Measurements from ENCODE around the gene HOXD9. TPM values are rescaled to one million over a fixed set of nuclear protein-coding genes. Genes with fewer than 3 reads are reported as not detected.

The HOXD9 gene
- polyA plus RNA-seq, 3 donors = not detected

DNA sequence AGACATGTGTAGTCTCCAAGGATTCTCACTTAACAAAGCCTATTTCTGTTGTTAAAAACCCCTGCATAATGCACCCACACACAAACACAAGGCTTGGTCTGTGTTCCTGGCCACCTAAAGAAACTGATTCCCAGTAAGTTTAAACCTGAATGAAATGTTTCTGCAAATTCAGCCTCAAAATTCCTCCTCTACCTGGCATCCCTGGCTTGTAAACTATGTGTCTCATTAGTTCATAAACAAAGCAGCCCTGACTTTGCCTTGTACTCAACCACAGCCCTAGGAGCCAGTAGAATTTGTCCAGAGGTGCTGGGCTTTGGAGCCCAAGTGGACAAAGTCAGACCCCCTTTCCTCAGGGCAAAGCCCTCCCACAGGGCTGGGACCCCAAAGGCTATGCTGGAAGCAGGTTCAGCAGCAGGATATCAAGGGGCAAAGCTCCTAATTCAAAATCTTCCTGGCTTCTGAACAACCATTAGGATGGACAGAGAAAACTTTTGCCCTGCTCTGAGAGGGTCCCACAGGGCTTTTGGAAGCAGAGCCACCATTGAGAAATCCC is 32.6 kb upstream of the HOXD9 start:
- Histone ChIP-seq H3K27ac (ENCODE audit: low read depth in 1 of 2, low read length in 2 of 2) (no peak overlapping the region), H3K4me1 (ENCODE audit: control insufficient read depth in 1 of 2, insufficient read depth in 2 of 2, low read length in 2 of 2) (peaks cover 14 to 22% of the 10 kb centered on the region in 2 donors), H3K79me2 (ENCODE audit: insufficient read depth, low read length) (no peaks in the 10 kb centered on the region), H3K4me2 (replicated peaks; ENCODE audit: extremely low read depth, low read length, poor library complexity, severe bottlenecking) (no peak overlapping the region), H3K27me3 (ENCODE audit: control insufficient read depth in 2 of 2, insufficient read depth in 2 of 2, low read length in 2 of 2) (peaks cover 91 to 94% of the 10 kb centered on the region in 2 donors), H3K9me3 (replicated peaks in 1 of 2; ENCODE audit: control insufficient read depth in 1 of 2, insufficient read depth in 1 of 2, low read length in 2 of 2) (peaks cover 0 to 83% of the 10 kb centered on the region in 2 donors), H4K20me1 (ENCODE audit: insufficient read depth, low read length) (no peaks in the 10 kb centered on the region), H2AFZ (ENCODE audit: insufficient read depth, low read depth, low read length, poor library complexity, severe bottlenecking) (no peak overlapping the region), H3K4me3 (replicated peaks in 1 of 3; ENCODE audit: low read depth in 2 of 3, low read length in 3 of 3) (no peak overlapping the region), H3K36me3 (replicated peaks in 1 of 2; ENCODE audit: control insufficient read depth in 1 of 2, insufficient read depth in 2 of 2, low read length in 2 of 2) (no peaks in the 10 kb centered on the region), H3K9ac (ENCODE audit: insufficient read depth, low read length, poor library complexity, severe bottlenecking) (no peak overlapping the region)
- Mint-ChIP-seq H3K27ac (no peak overlapping the region), H3K4me1 (peaks cover 30% of the 10 kb centered on the region), H3K36me3 (peaks cover 0 to 19% of the 10 kb centered on the region in 2 donors), H3K4me3 (peak overlapping the region in 1 of 2 donors; percentile 98), H3K9me3 (peaks cover 0 to 40% (median 28%) of the 10 kb centered on the region in 7 donors), H3K27me3 (ENCODE audit: low read depth in 3 of 3) (peaks cover 93 to 98% (median 95%) of the 10 kb centered on the region in 3 donors)
- TF ChIP-seq CTCF (IDR thresholded peaks at IDR 0.05) = no peak
- intact Hi-C loops (cut with micrococcal nuclease) = loop anchor here (10.0 kb wide), 2 partner anchors 405 to 1755 kb away; partner anchors contain the start of gene SP9 (in 1 of the 2)
- DNase-seq = no peak

DNA sequence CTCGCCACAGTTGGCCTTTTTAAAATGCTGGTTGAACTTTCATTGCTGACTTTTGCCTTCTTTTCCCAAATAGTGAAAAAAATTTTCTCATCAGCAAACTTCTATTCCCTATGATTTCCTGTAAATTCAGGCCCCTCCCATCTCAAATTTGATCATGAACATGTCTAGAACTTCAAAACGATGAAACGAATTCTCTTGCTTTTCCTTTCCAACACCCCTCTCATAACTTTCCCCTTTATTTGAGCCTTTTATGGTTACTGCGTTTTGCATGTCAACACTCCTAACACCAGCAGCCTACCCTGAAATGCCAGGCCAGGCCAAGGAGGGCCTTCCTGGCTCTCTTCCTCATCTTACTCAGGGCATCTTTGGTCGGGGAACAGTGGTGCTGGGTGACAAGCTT is 31.7 kb upstream of the HOXD9 start:
- no peaks in the 10 kb centered on the region for H3K79me2 ChIP-seq (ENCODE audit: insufficient read depth, low read length)
- no peak overlapping the region for H3K27ac ChIP-seq (ENCODE audit: low read depth in 1 of 2, low read length in 2 of 2)
- H3K9me3 Mint-ChIP-seq = peaks cover 0 to 43% (median 28%) of the 10 kb centered on the region in 7 donors
- peaks cover 0 to 84% of the 10 kb centered on the region in 2 donors for H3K9me3 ChIP-seq (replicated peaks in 1 of 2; ENCODE audit: control insufficient read depth in 1 of 2, insufficient read depth in 1 of 2, low read length in 2 of 2)
- no peak overlapping the region for H2AFZ ChIP-seq (ENCODE audit: insufficient read depth, low read depth, low read length, poor library complexity, severe bottlenecking)
- DNase-seq = no peak
- no peak overlapping the region for H3K4me2 ChIP-seq (replicated peaks; ENCODE audit: extremely low read depth, low read length, poor library complexity, severe bottlenecking)
- 63% methylated on average over 1 of the region's 5 CpGs for WGBS (ENCODE audit: insufficient coverage)
- TF ChIP-seq CTCF (IDR thresholded peaks at IDR 0.05) = no peak
- H3K4me1 ChIP-seq (ENCODE audit: control insufficient read depth in 1 of 2, insufficient read depth in 2 of 2, low read length in 2 of 2) = peaks cover 14 to 22% of the 10 kb centered on the region in 2 donors
- peaks cover 26% of the 10 kb centered on the region for H3K4me1 Mint-ChIP-seq
- H3K4me3 Mint-ChIP-seq = peak overlapping the region in 1 of 2 donors; percentile 98
- H3K27ac Mint-ChIP-seq = no peak overlapping the region
- peaks cover 93 to 98% (median 95%) of the 10 kb centered on the region in 3 donors for H3K27me3 Mint-ChIP-seq (ENCODE audit: low read depth in 3 of 3)
- H3K9ac ChIP-seq (ENCODE audit: insufficient read depth, low read length, poor library complexity, severe bottlenecking) = no peak overlapping the region
- H3K36me3 ChIP-seq (replicated peaks in 1 of 2; ENCODE audit: control insufficient read depth in 1 of 2, insufficient read depth in 2 of 2, low read length in 2 of 2) = no peaks in the 10 kb centered on the region
- peaks cover 0 to 19% of the 10 kb centered on the region in 2 donors for H3K36me3 Mint-ChIP-seq
- intact Hi-C loops (cut with micrococcal nuclease) = loop anchor here (10.0 kb wide), 2 partner anchors 406 to 1756 kb away; partner anchors contain the start of gene SP9 (in 1 of the 2)
- H3K4me3 ChIP-seq (replicated peaks in 1 of 3; ENCODE audit: low read depth in 2 of 3, low read length in 3 of 3) = no peak overlapping the region
- no peaks in the 10 kb centered on the region for H4K20me1 ChIP-seq (ENCODE audit: insufficient read depth, low read length)
- peaks cover 91 to 94% of the 10 kb centered on the region in 2 donors for H3K27me3 ChIP-seq (ENCODE audit: control insufficient read depth in 2 of 2, insufficient read depth in 2 of 2, low read length in 2 of 2)

Data from CD14-positive monocyte (primary cell).